Measurements from ENCODE around the gene SND1. TPM values are rescaled to one million over a fixed set of nuclear protein-coding genes. Genes with fewer than 3 reads are reported as not detected.
A peak's percentile ranks its signal among the peaks of the same experiment; 100 is the strongest.

SND1 gene
- total RNA-seq, 4 donors from 2014 or later, result 84.2 to 98.8 (median 93.4) TPM

- no peak for DNase-seq
- Histone ChIP-seq H3K36me3 (peaks cover 0 to 11% (median 0%) of the 10 kb centered on the region in 3 donors), H3K27me3 (no peaks in the 10 kb centered on the region), H3K27ac (no peak overlapping the region), H3K4me1 (peaks cover 0 to 28% (median 10%) of the 10 kb centered on the region in 3 donors), H3K4me3 (no peak overlapping the region), H3K9me3 (peaks cover 0 to 11% (median 4%) of the 10 kb centered on the region in 3 donors)
- intact Hi-C loops (cut with DNase I), result no loop called here
- no peak for TF ChIP-seq CTCF (IDR thresholded peaks at IDR 0.05)
- no peak for TF ChIP-seq POLR2A (IDR thresholded peaks at IDR 0.05)
- 93 to 95% methylated on average over 5 of the region's 5 CpGs for WGBS, 2 donors
Observed at GRCh38 chr7:127675721-127676120, 23.7 kb downstream of the SND1 start.

- Histone ChIP-seq H3K27ac (peak overlapping the region in 2 of 4 donors; percentile 11), H3K4me1 (peaks cover 0 to 28% (median 10%) of the 10 kb centered on the region in 3 donors), H3K9me3 (peaks cover 0 to 11% (median 4%) of the 10 kb centered on the region in 3 donors), H3K27me3 (no peaks in the 10 kb centered on the region), H3K4me3 (no peak overlapping the region), H3K36me3 (peaks cover 0 to 11% (median 0%) of the 10 kb centered on the region in 3 donors)
- intact Hi-C loops (cut with DNase I), result no loop called here
- TF ChIP-seq POLR2A (IDR thresholded peaks at IDR 0.05) (no peak), CTCF (IDR thresholded peaks at IDR 0.05) (no peak)
- WGBS, 2 donors, result 80 to 95% methylated on average over 8 of the region's 8 CpGs
- no peak for DNase-seq
Observed at GRCh38 chr7:127677433-127678230, 25.6 kb downstream of the SND1 start.

GRCh38 chr7:127678337-127678736, 26.3 kb downstream of the SND1 start:
- peaks cover 0 to 27% (median 10%) of the 10 kb centered on the region in 3 donors for H3K4me1 ChIP-seq
- TF ChIP-seq CTCF (IDR thresholded peaks at IDR 0.05), result no peak
- TF ChIP-seq POLR2A (IDR thresholded peaks at IDR 0.05), result no peak
- peak overlapping the region in 2 of 4 donors; percentile 11 for H3K27ac ChIP-seq
- DNase-seq, result no peak
- peaks cover 0 to 11% (median 0%) of the 10 kb centered on the region in 3 donors for H3K36me3 ChIP-seq
- intact Hi-C loops (cut with DNase I), result no loop called here
- H3K9me3 ChIP-seq, result peaks cover 0 to 11% (median 4%) of the 10 kb centered on the region in 3 donors
- H3K27me3 ChIP-seq, result no peaks in the 10 kb centered on the region
- 55 to 67% methylated on average over 6 of the region's 6 CpGs for WGBS, 2 donors
- H3K4me3 ChIP-seq, result no peak overlapping the region

- 69% methylated on average over 3 of the region's 3 CpGs for WGBS, 2 donors
- Histone ChIP-seq H3K27me3 (no peaks in the 10 kb centered on the region), H3K36me3 (peaks cover 0 to 11% (median 0%) of the 10 kb centered on the region in 3 donors), H3K4me3 (no peak overlapping the region), H3K27ac (no peak overlapping the region), H3K9me3 (peaks cover 0 to 11% (median 4%) of the 10 kb centered on the region in 3 donors), H3K4me1 (peaks cover 0 to 21% (median 7%) of the 10 kb centered on the region in 3 donors)
- intact Hi-C loops (cut with DNase I), result no loop called here
- DNase-seq, result no peak
- no peak for TF ChIP-seq CTCF (IDR thresholded peaks at IDR 0.05)
- no peak for TF ChIP-seq POLR2A (IDR thresholded peaks at IDR 0.05)
Observed at GRCh38 chr7:127678947-127679346, 27.0 kb downstream of the SND1 start.

- peaks cover 0 to 14% (median 0%) of the 10 kb centered on the region in 3 donors for H3K36me3 ChIP-seq
- intact Hi-C loops (cut with DNase I), result no loop called here
- H3K27ac ChIP-seq, result no peak overlapping the region
- no peaks in the 10 kb centered on the region for H3K27me3 ChIP-seq
- WGBS, 2 donors, result 92 to 95% methylated on average over 3 of the region's 3 CpGs
- no peak for DNase-seq
- TF ChIP-seq POLR2A (IDR thresholded peaks at IDR 0.05) (no peak), CTCF (IDR thresholded peaks at IDR 0.05) (no peak)
- H3K9me3 ChIP-seq, result peaks cover 0 to 11% (median 4%) of the 10 kb centered on the region in 3 donors
- H3K4me1 ChIP-seq, result peaks cover 0 to 15% (median 7%) of the 10 kb centered on the region in 3 donors
- H3K4me3 ChIP-seq, result no peak overlapping the region
Observed at GRCh38 chr7:127680983-127681382, 29.0 kb downstream of the SND1 start.

Measured in esophagus squamous epithelium (tissue), 5 donors.